HEK293 (cell line): Measurements from ENCODE around the gene LDLRAP1.
A peak's percentile ranks its signal among the peaks of the same experiment; 100 is the strongest.

Experiments
- CTCF ChIA-PET: fragments of 350-600 bp; formaldehyde crosslinking; extraction: SDS; loops from one replicate; lab custom pipeline; 2021; ENCODE audit warnings: antibody characterized with exemption; lab: Yijun Ruan, JAX
- POLR2A ChIA-PET: fragments of 300-600 bp; formaldehyde crosslinking; extraction: SDS; loops from one replicate; lab custom pipeline; 2020; ENCODE audit warnings: antibody characterized with exemption, inconsistent platforms; lab: Yijun Ruan, JAX
- H3K27ac ChIP-seq: fragments of 200-500 bp; sonication (Bioruptor generic); 2 replicates; pipeline ENCODE4 v1.5.1; 2014; ENCODE audit warnings: low read depth, low read length, control low read depth, inconsistent platforms; ENCODE audit errors: extremely low read depth
- H3K36me3 ChIP-seq, 2 experiments: fragments of 200-500 bp in 1 of 2; sonication (Bioruptor generic) in 1 of 2; 1 replicate in 1 of 2; 2 replicates in 1 of 2; pipeline ENCODE4 v1.5.1; 2014 to 2017; ENCODE audit warnings: inconsistent platforms in 2 of 2, low read length in 2 of 2; ENCODE audit not compliant: control insufficient read depth in 2 of 2, insufficient read depth in 1 of 2
- H3K4me1 ChIP-seq: fragments of 200-500 bp; sonication (Bioruptor generic); 2 replicates; pipeline ENCODE4 v1.5.1; 2014; ENCODE audit warnings: mild to moderate bottlenecking, low read length, inconsistent platforms; ENCODE audit not compliant: control insufficient read depth, insufficient read depth
- H3K4me3 ChIP-seq: 2 replicates; pipeline ENCODE4 v1.5.1; 2011; ENCODE audit warnings: low read depth, mild to moderate bottlenecking, control low read depth, low read length, moderate library complexity
- H3K9me3 ChIP-seq: fragments of 200-500 bp; sonication (Bioruptor generic); 2 replicates; pipeline ENCODE4 v1.5.1; 2014; ENCODE audit warnings: low read depth, low read length, inconsistent platforms; ENCODE audit not compliant: control insufficient read depth, insufficient read depth
- EGR2 ChIP-seq: fragments of 450-650 bp; formaldehyde crosslinking; IDR thresholded peaks from 2 replicates; pipeline ENCODE4 v1.5.1; 2016; ENCODE audit warnings: low read depth, missing biosample characterization, missing genetic modification characterization
- KLF7 ChIP-seq: fragments of 450-650 bp; formaldehyde crosslinking; IDR thresholded peaks from 2 replicates; pipeline ENCODE4 v1.5.1; 2016; ENCODE audit warnings: missing biosample characterization, missing genetic modification characterization, borderline replicate concordance
- RBAK ChIP-seq: fragments of 450-650 bp; formaldehyde crosslinking; IDR thresholded peaks from 2 replicates; pipeline ENCODE4 v1.5.1; 2016; ENCODE audit warnings: missing biosample characterization, missing genetic modification characterization
- YY1 ChIP-seq: fragments of 450-650 bp; formaldehyde crosslinking; IDR thresholded peaks from 2 replicates; pipeline ENCODE4 v1.5.1; 2018; ENCODE audit warnings: missing biosample characterization, missing genetic modification characterization
- ZBTB10 ChIP-seq: fragments of 450-650 bp; formaldehyde crosslinking; IDR thresholded peaks from 2 replicates; pipeline ENCODE4 v1.5.1; 2016; ENCODE audit warnings: missing biosample characterization, missing genetic modification characterization
- ZBTB21 ChIP-seq: fragments of 450-650 bp; formaldehyde crosslinking; IDR thresholded peaks from 2 replicates; pipeline ENCODE4 v1.5.1; 2017; ENCODE audit warnings: missing biosample characterization, missing genetic modification characterization
- ZBTB7A ChIP-seq: fragments of 450-650 bp; formaldehyde crosslinking; IDR thresholded peaks from 2 replicates; pipeline ENCODE4 v1.5.1; 2016; ENCODE audit warnings: low read depth, missing biosample characterization, missing genetic modification characterization
- ZFP3 ChIP-seq: fragments of 450-650 bp; formaldehyde crosslinking; IDR thresholded peaks from 2 replicates; pipeline ENCODE4 v1.5.1; 2016; ENCODE audit warnings: low read depth, missing biosample characterization, missing genetic modification characterization
- ZNF121 ChIP-seq: fragments of 450-650 bp; formaldehyde crosslinking; IDR thresholded peaks from 2 replicates; pipeline ENCODE4 v1.5.1; 2016; ENCODE audit warnings: missing biosample characterization, missing genetic modification characterization
- ZNF133 ChIP-seq: fragments of 450-650 bp; formaldehyde crosslinking; IDR thresholded peaks from 2 replicates; pipeline ENCODE4 v1.5.1; 2016; ENCODE audit warnings: missing biosample characterization, missing genetic modification characterization
- ZNF140 ChIP-seq: fragments of 450-650 bp; formaldehyde crosslinking; IDR thresholded peaks from 2 replicates; pipeline ENCODE4 v1.5.1; 2016; ENCODE audit warnings: missing biosample characterization, missing genetic modification characterization
- ZNF16 ChIP-seq: fragments of 450-650 bp; formaldehyde crosslinking; IDR thresholded peaks from 2 replicates; pipeline ENCODE4 v1.5.1; 2016; ENCODE audit warnings: low read depth, missing biosample characterization, missing genetic modification characterization
- ZNF214 ChIP-seq: fragments of 450-650 bp; formaldehyde crosslinking; IDR thresholded peaks from 2 replicates; pipeline ENCODE4 v1.5.1; 2017; ENCODE audit warnings: missing biosample characterization, mild to moderate bottlenecking, missing genetic modification characterization, borderline replicate concordance
- ZNF239 ChIP-seq: fragments of 450-650 bp; formaldehyde crosslinking; IDR thresholded peaks from 2 replicates; pipeline ENCODE4 v1.5.1; 2016; ENCODE audit warnings: missing biosample characterization, missing genetic modification characterization
- ZNF248 ChIP-seq: fragments of 450-650 bp; formaldehyde crosslinking; IDR thresholded peaks from 2 replicates; pipeline ENCODE4 v1.5.1; 2017; ENCODE audit warnings: missing biosample characterization, missing genetic modification characterization
- ZNF404 ChIP-seq: fragments of 450-650 bp; formaldehyde crosslinking; IDR thresholded peaks from 2 replicates; pipeline ENCODE4 v1.5.1; 2017; ENCODE audit warnings: missing biosample characterization, missing genetic modification characterization
- ZNF521 ChIP-seq: fragments of 450-650 bp; formaldehyde crosslinking; IDR thresholded peaks from 2 replicates; pipeline ENCODE4 v1.5.1; 2017; ENCODE audit warnings: missing biosample characterization, mild to moderate bottlenecking, missing genetic modification characterization
- ZNF549 ChIP-seq: fragments of 450-650 bp; IDR thresholded peaks from 2 replicates; pipeline ENCODE4 v1.5.1; 2018; ENCODE audit warnings: missing biosample characterization, missing genetic modification characterization, mild to moderate bottlenecking, inconsistent platforms, moderate library complexity
- ZNF558 ChIP-seq: fragments of 450-650 bp; formaldehyde crosslinking; IDR thresholded peaks from 2 replicates; pipeline ENCODE4 v1.5.1; 2016; ENCODE audit warnings: missing biosample characterization, missing genetic modification characterization
- ZNF707 ChIP-seq: fragments of 450-650 bp; formaldehyde crosslinking; IDR thresholded peaks from 2 replicates; pipeline ENCODE4 v1.5.1; 2016; ENCODE audit warnings: missing biosample characterization, missing genetic modification characterization
- ZNF776 ChIP-seq: fragments of 450-650 bp; formaldehyde crosslinking; IDR thresholded peaks from 2 replicates; pipeline ENCODE4 v1.5.0; 2017; ENCODE audit warnings: missing biosample characterization, missing genetic modification characterization, borderline replicate concordance
- ZSCAN30 ChIP-seq: fragments of 450-650 bp; IDR thresholded peaks from 2 replicates; pipeline ENCODE4 v1.5.1; 2018; ENCODE audit warnings: missing biosample characterization, mild to moderate bottlenecking, missing genetic modification characterization, moderate library complexity
- ZXDB ChIP-seq: fragments of 450-650 bp; formaldehyde crosslinking; IDR thresholded peaks from 2 replicates; pipeline ENCODE4 v1.5.1; 2016; ENCODE audit warnings: missing biosample characterization, missing genetic modification characterization
- TF ChIP-seq, protein P1 (sequence below): fragments of 450-650 bp; IDR thresholded peaks from 2 replicates; pipeline ENCODE4 v1.5.1; 2018; ENCODE audit warnings: missing biosample characterization, mild to moderate bottlenecking, missing genetic modification characterization
- TF ChIP-seq, protein P2 (sequence below): fragments of 450-650 bp; formaldehyde crosslinking; IDR thresholded peaks from 2 replicates; pipeline ENCODE4 v1.5.1; 2017; ENCODE audit warnings: missing biosample characterization, missing genetic modification characterization
- TF ChIP-seq, protein P3 (sequence below): fragments of 450-650 bp; formaldehyde crosslinking; IDR thresholded peaks from 2 replicates; pipeline ENCODE4 v1.5.1; 2016; ENCODE audit warnings: missing biosample characterization, missing genetic modification characterization

The LDLRAP1 gene

DNA sequence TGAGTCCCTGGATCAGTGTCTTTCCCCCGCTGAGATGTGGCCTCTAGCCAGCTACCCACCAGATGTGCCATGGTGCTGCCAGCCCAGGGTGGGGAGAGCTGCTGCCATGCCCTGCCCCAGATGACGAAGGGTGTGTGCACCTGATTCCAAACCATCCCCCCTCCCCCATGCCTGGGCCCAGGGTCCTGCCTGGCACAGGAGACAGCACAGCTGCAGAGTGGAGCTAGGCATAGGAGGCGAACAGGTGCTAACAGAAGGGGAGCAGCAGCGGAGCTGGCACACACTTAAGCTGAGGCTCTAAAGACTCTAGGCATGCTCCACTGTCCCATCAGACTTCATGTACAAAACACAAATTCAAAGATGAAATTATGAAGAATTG lies 9.0 kb upstream of the LDLRAP1 start:
- H3K27ac ChIP-seq, result no peak overlapping the region
- POLR2A ChIA-PET, result no interaction called here
- TF ChIP-seq RBAK (no peak), ZSCAN30 (no peak), ZNF248 (tag by site-specific recombination) (no peak), ZNF214 (no peak), KLF7 (tag by site-specific recombination) (no peak), ZNF521 (no peak), ZBTB21 (tag by site-specific recombination) (no peak), ZNF549 (tag by site-specific recombination) (no peak), ZXDB (tag by site-specific recombination) (no peak), ZNF776 (no peak), ZBTB7A (no peak), ZNF133 (tag by site-specific recombination) (no peak), ZNF558 (tag by site-specific recombination) (no peak), ZNF121 (tag by site-specific recombination) (no peak)
- TF ChIP-seq, protein P1, sequence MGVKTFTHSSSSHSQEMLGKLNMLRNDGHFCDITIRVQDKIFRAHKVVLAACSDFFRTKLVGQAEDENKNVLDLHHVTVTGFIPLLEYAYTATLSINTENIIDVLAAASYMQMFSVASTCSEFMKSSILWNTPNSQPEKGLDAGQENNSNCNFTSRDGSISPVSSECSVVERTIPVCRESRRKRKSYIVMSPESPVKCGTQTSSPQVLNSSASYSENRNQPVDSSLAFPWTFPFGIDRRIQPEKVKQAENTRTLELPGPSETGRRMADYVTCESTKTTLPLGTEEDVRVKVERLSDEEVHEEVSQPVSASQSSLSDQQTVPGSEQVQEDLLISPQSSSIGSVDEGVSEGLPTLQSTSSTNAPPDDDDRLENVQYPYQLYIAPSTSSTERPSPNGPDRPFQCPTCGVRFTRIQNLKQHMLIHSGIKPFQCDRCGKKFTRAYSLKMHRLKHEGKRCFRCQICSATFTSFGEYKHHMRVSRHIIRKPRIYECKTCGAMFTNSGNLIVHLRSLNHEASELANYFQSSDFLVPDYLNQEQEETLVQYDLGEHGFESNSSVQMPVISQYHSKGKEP (tag by site-specific recombination), result no peak
- TF ChIP-seq, all 188 proteins: peak for 0
- Histone ChIP-seq H3K4me1 (no peaks in the 10 kb centered on the region), H3K9me3 (no peaks in the 10 kb centered on the region), H3K4me3 (no peak overlapping the region), H3K36me3 (no peaks in the 10 kb centered on the region)
- CTCF ChIA-PET, result interaction anchor here (0.6 kb wide), 1 partner anchor 10 kb away, joined by 3 read pairs; no protein-coding TSS in a partner anchor

DNA sequence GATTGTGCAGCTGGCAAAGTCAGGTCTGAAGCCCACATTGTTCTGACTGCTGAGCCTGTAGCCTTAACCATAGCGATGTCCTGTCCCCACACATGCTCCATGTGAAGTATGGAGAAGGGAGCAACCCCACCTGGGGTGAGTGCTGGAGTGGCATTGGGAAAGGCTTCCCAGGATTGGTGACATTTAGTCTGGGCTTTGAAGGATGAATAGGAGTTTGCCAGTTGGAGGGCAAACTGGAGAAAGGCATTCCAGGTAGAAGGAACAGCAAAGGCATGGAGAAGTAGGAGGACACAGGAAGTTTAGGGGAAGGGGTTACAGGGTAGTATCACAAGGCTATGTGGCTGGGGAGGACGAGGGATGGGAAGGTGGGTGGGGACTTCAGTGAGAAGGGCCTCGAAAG lies 7.3 kb upstream of the LDLRAP1 start:
- TF ChIP-seq ZNF521, result no peak
- TF ChIP-seq ZNF404 (tag by site-specific recombination), result no peak
- TF ChIP-seq ZNF140, result no peak
- peak; percentile 97 for TF ChIP-seq ZFP3 (tag by site-specific recombination)
- TF ChIP-seq ZNF16, result no peak
- TF ChIP-seq EGR2, result no peak
- TF ChIP-seq, all 188 proteins: peak for 1
- Histone ChIP-seq H3K27ac (no peak overlapping the region), H3K36me3 (no peaks in the 10 kb centered on the region), H3K9me3 (no peaks in the 10 kb centered on the region), H3K4me1 (no peaks in the 10 kb centered on the region), H3K4me3 (no peak overlapping the region)
- ChIA-PET POLR2A (no interaction called here), CTCF (no interaction called here)

DNA sequence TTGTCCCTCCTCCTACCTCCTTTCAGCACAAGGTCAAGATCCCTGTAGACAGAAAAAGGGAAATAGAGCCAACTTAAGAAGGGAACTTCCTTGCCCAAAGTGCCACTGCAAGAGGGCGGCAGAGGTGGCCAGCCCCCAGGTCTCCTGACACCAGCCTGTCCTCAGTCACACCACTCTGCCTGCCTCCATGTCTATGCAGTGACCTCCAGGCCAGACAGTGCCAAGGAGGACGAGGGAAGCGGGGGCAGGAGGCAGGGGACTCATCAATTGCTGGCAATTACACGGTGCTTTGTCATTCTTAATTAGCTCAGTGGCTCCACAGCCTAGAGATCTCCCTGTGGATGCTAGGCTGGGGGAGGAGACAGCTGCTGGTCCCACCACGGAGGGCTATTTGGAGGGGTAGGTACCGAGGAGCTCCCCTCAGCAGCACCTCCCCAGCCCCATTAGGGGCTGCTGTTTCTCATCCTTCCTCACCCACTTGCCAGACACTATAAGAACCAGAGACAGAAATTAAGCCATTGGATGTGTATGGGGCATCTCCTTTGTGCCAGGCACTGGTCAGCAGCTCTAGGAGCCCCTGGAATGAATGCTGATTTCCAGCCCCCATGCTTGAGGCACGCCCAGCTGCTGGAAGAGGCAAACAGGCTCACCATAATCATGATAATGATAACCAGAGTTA lies 6.1 kb upstream of the LDLRAP1 start:
- H3K9me3 ChIP-seq, result no peaks in the 10 kb centered on the region
- no peaks in the 10 kb centered on the region for H3K4me1 ChIP-seq
- H3K27ac ChIP-seq, result no peak overlapping the region
- CTCF ChIA-PET, result interaction anchor here (0.5 to 1.9 kb wide), 4 partner anchors 14 to 87 kb away, joined by 3 to 6 read pairs (median 4); no protein-coding TSS in a partner anchor
- H3K36me3 ChIP-seq, result no peaks in the 10 kb centered on the region
- H3K4me3 ChIP-seq, result no peak overlapping the region
- POLR2A ChIA-PET, result no interaction called here
- TF ChIP-seq YY1 (tag by site-specific recombination) (no peak), ZNF239 (no peak), EGR2 (peak; percentile 72), ZBTB10 (no peak), ZNF707 (tag by site-specific recombination) (no peak)
- TF ChIP-seq, protein P2, sequence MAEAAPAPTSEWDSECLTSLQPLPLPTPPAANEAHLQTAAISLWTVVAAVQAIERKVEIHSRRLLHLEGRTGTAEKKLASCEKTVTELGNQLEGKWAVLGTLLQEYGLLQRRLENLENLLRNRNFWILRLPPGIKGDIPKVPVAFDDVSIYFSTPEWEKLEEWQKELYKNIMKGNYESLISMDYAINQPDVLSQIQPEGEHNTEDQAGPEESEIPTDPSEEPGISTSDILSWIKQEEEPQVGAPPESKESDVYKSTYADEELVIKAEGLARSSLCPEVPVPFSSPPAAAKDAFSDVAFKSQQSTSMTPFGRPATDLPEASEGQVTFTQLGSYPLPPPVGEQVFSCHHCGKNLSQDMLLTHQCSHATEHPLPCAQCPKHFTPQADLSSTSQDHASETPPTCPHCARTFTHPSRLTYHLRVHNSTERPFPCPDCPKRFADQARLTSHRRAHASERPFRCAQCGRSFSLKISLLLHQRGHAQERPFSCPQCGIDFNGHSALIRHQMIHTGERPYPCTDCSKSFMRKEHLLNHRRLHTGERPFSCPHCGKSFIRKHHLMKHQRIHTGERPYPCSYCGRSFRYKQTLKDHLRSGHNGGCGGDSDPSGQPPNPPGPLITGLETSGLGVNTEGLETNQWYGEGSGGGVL (tag by site-specific recombination), result no peak
- TF ChIP-seq, protein P3, sequence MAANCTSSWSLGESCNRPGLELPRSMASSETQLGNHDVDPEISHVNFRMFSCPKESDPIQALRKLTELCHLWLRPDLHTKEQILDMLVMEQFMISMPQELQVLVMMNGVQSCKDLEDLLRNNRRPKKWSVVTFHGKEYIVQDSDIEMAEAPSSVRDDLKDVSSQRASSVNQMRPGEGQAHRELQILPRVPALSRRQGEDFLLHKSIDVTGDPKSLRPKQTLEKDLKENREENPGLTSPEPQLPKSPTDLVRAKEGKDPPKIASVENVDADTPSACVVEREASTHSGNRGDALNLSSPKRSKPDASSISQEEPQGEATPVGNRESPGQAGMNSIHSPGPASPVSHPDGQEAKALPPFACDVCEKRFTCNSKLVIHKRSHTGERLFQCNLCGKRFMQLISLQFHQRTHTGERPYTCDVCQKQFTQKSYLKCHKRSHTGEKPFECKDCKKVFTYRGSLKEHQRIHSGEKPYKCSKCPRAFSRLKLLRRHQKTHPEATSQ, result no peak
